CD4-positive, alpha-beta T cell (primary cell): ENCODE results near the gene DLGAP5. TPM values are rescaled to one million over a fixed set of nuclear protein-coding genes. Genes with fewer than 3 reads are reported as not detected.

ENCODE experiments used
- ATAC-seq: fragments of 200-7000 bp; cut with Tn5 transposase; one replicate; pipeline ENCODE4 v1.10.0; 2022; ENCODE audit warnings: mild to moderate bottlenecking; ENCODE audit not compliant: poor library complexity
- CTCF ChIA-PET: fragments of 350-600 bp; sonication (Branson Sonifier 250); formaldehyde crosslinking; loops from one replicate; lab custom pipeline; 2021; ENCODE audit warnings: antibody characterized with exemption, inconsistent platforms; lab: Charles Lee
- POLR2A ChIA-PET: fragments of 350-600 bp; sonication (Branson Sonifier 250); formaldehyde crosslinking; loops from one replicate; lab custom pipeline; 2021; ENCODE audit warnings: antibody characterized with exemption, inconsistent platforms; lab: Charles Lee
- DNase-seq, 14 experiments: peaks; one replicate each; pipeline ENCODE4 v3.0.0-alpha.2; 2013 to 2020; ENCODE audit warnings: mixed read lengths in 2 of 14
- H3K27ac ChIP-seq, 2 donors: one replicate each; pipeline versions ENCODE4 v1.5.1 to v1.7.0; 2013; ENCODE audit warnings: low read length in 2 of 2, low read depth in 1 of 2, mild to moderate bottlenecking in 1 of 2
- H3K27me3 ChIP-seq, 2 experiments: 1 replicate in 1 of 2; 2 replicates in 1 of 2; pipeline versions ENCODE4 v1.6.1 to v1.7.0; 2013; ENCODE audit warnings: low read length in 2 of 2, control low read depth in 1 of 2, mild to moderate bottlenecking in 1 of 2, moderate library complexity in 1 of 2; ENCODE audit not compliant: insufficient read depth in 2 of 2, control insufficient read depth in 1 of 2
- H3K36me3 ChIP-seq: one replicate; pipeline ENCODE4 v1.6.1; 2013; ENCODE audit warnings: low read length, control low read depth; ENCODE audit not compliant: insufficient read depth
- H3K4me1 ChIP-seq: one replicate; pipeline ENCODE4 v1.6.1; 2013; ENCODE audit warnings: low read length, control low read depth; ENCODE audit not compliant: insufficient read depth
- H3K4me3 ChIP-seq: one replicate; pipeline ENCODE4 v1.5.1; 2013; ENCODE audit warnings: mild to moderate bottlenecking, low read length, moderate library complexity
- H3K9me3 ChIP-seq, 2 experiments: 1 replicate in 1 of 2; 2 replicates in 1 of 2; pipeline versions ENCODE4 v1.6.1 to v1.7.0; 2013; ENCODE audit warnings: low read length in 2 of 2, mild to moderate bottlenecking in 2 of 2, control low read depth in 1 of 2, moderate library complexity in 1 of 2; ENCODE audit not compliant: control insufficient read depth in 1 of 2, insufficient read depth in 1 of 2
- H3K27ac Mint-ChIP-seq: one replicate; pipeline ENCODE4 v1.8.0; 2020; ENCODE audit warnings: mixed read lengths
- H3K27me3 Mint-ChIP-seq: one replicate; pipeline ENCODE4 v1.8.0; 2021; ENCODE audit warnings: mixed read lengths
- H3K36me3 Mint-ChIP-seq: one replicate; pipeline ENCODE4 v1.8.0; 2021; ENCODE audit warnings: low read depth, mixed read lengths
- H3K4me1 Mint-ChIP-seq: one replicate; pipeline ENCODE4 v1.8.0; 2021; ENCODE audit warnings: low read depth, mixed read lengths
- H3K4me3 Mint-ChIP-seq: one replicate; pipeline ENCODE4 v1.8.0; 2020; ENCODE audit warnings: mild to moderate bottlenecking, mixed read lengths
- H3K9me3 Mint-ChIP-seq: one replicate; pipeline ENCODE4 v1.8.0; 2020; ENCODE audit warnings: mixed read lengths
- intact Hi-C, 2 experiments: fragments of 100-400 bp; cut with DNase I in 1 of 2; cut with micrococcal nuclease in 1 of 2; formaldehyde crosslinking; loops; one replicate each; pipeline versions ENCODE4 v1.15.1 to v1.9.0; 2023 to 2025; cut with DNase I, micrococcal nuclease
- total RNA-seq, 174 experiments: library from RNA in 2 of 174; stranded (reverse) in 2 of 174; gene quantifications; one replicate each; pipeline ENCODE4 v1.2.3 and lab custom pipeline; 2021 to 2026
- TF ChIP-seq, protein P1 (sequence below): fragments of 200-600 bp; IDR thresholded peaks from one replicate; pipeline ENCODE4 v1.8.0; 2022; ENCODE audit warnings: antibody characterized with exemption, mild to moderate bottlenecking

The DLGAP5 gene
- total RNA-seq, 2 experiments from 2014 or later, result 0.25 TPM; not detected in 1

- TF ChIP-seq, protein P1, sequence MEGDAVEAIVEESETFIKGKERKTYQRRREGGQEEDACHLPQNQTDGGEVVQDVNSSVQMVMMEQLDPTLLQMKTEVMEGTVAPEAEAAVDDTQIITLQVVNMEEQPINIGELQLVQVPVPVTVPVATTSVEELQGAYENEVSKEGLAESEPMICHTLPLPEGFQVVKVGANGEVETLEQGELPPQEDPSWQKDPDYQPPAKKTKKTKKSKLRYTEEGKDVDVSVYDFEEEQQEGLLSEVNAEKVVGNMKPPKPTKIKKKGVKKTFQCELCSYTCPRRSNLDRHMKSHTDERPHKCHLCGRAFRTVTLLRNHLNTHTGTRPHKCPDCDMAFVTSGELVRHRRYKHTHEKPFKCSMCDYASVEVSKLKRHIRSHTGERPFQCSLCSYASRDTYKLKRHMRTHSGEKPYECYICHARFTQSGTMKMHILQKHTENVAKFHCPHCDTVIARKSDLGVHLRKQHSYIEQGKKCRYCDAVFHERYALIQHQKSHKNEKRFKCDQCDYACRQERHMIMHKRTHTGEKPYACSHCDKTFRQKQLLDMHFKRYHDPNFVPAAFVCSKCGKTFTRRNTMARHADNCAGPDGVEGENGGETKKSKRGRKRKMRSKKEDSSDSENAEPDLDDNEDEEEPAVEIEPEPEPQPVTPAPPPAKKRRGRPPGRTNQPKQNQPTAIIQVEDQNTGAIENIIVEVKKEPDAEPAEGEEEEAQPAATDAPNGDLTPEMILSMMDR, result no peak
- no peaks in the 10 kb centered on the region for H3K36me3 Mint-ChIP-seq
- no peak overlapping the region for H3K27ac Mint-ChIP-seq
- DNase-seq (no peak), ATAC-seq (no peak)
- no peaks in the 10 kb centered on the region for H3K4me1 Mint-ChIP-seq
- Histone ChIP-seq H3K4me3 (no peak overlapping the region), H3K4me1 (no peaks in the 10 kb centered on the region), H3K9me3 (peaks cover 0 to 7% of the 10 kb centered on the region in 2 experiments), H3K27me3 (no peaks in the 10 kb centered on the region), H3K36me3 (no peaks in the 10 kb centered on the region), H3K27ac (no peak overlapping the region)
- H3K4me3 Mint-ChIP-seq, result no peak overlapping the region
- peaks cover 3% of the 10 kb centered on the region for H3K9me3 Mint-ChIP-seq
- peaks cover 5% of the 10 kb centered on the region for H3K27me3 Mint-ChIP-seq
- intact Hi-C loops, result no loop called here
- POLR2A ChIA-PET, result no interaction called here
- CTCF ChIA-PET, result no interaction called here
These were observed 29.8 kb upstream of the DLGAP5 start for GRCh38 chr14:55221186-55221585.

GRCh38 chr14:55220230-55220629, 28.8 kb upstream of the DLGAP5 start:
- no peak for ATAC-seq
- H3K27ac ChIP-seq, result no peak overlapping the region
- H3K4me1 Mint-ChIP-seq, result no peaks in the 10 kb centered on the region
- no peaks in the 10 kb centered on the region for H3K27me3 ChIP-seq
- ChIA-PET POLR2A (no interaction called here), CTCF (no interaction called here)
- intact Hi-C loops, result no loop called here
- H3K4me3 ChIP-seq, result no peak overlapping the region
- no peaks in the 10 kb centered on the region for H3K9me3 Mint-ChIP-seq
- H3K27me3 Mint-ChIP-seq, result peaks cover 5% of the 10 kb centered on the region
- H3K36me3 ChIP-seq, result no peaks in the 10 kb centered on the region
- TF ChIP-seq, protein P1, result no peak
- no peaks in the 10 kb centered on the region for H3K9me3 ChIP-seq
- H3K27ac Mint-ChIP-seq, result no peak overlapping the region
- H3K4me3 Mint-ChIP-seq, result no peak overlapping the region
- H3K4me1 ChIP-seq, result no peaks in the 10 kb centered on the region
- no peaks in the 10 kb centered on the region for H3K36me3 Mint-ChIP-seq
- DNase-seq, result no peak

- Mint-ChIP-seq H3K9me3 (no peaks in the 10 kb centered on the region), H3K4me1 (peaks cover 5% of the 10 kb centered on the region), H3K27me3 (no peaks in the 10 kb centered on the region), H3K27ac (no peak overlapping the region), H3K36me3 (no peaks in the 10 kb centered on the region), H3K4me3 (no peak overlapping the region)
- H3K9me3 ChIP-seq, result no peaks in the 10 kb centered on the region
- TF ChIP-seq, protein P1, result no peak
- intact Hi-C loops, result loop anchor here (1.0 to 10.0 kb wide), 5 partner anchors 142 to 1262 kb away; no protein-coding TSS in a partner anchor
- no peak for DNase-seq
- no peaks in the 10 kb centered on the region for H3K27me3 ChIP-seq
- no peak overlapping the region for H3K27ac ChIP-seq
- H3K4me3 ChIP-seq, result no peak overlapping the region
- no peaks in the 10 kb centered on the region for H3K4me1 ChIP-seq
- no peak for ATAC-seq
- CTCF ChIA-PET, result interaction anchor here (0.8 to 1.5 kb wide), 3 partner anchors 121 to 216 kb away, joined by 3 to 5 read pairs (median 4); no protein-coding TSS in a partner anchor
- POLR2A ChIA-PET, result interaction anchor here (1.0 to 1.5 kb wide), 2 partner anchors 58 to 161 kb away, joined by 3 read pairs; partner anchors contain the start of gene MAPK1IP1L
- no peaks in the 10 kb centered on the region for H3K36me3 ChIP-seq
These were observed 21.2 kb upstream of the DLGAP5 start for GRCh38 chr14:55212634-55213033.
